22Rv1 (cell line): Measurements from ENCODE around the gene USP54.

Source experiments
- H3K27ac ChIP-seq: fragments of 450-650 bp; 2 replicates; pipeline ENCODE4 v1.5.1; 2017
- ZFX ChIP-seq: fragments of 450-650 bp; IDR thresholded peaks from 2 replicates; pipeline ENCODE4 v1.6.1; 2017; ENCODE audit warnings: antibody characterized with exemption, borderline replicate concordance
- TF ChIP-seq, protein P1 (sequence below): fragments of 450-650 bp; IDR thresholded peaks from 2 replicates; pipeline ENCODE4 v1.5.1; 2017; ENCODE audit warnings: mild to moderate bottlenecking

Gene USP54

DNA sequence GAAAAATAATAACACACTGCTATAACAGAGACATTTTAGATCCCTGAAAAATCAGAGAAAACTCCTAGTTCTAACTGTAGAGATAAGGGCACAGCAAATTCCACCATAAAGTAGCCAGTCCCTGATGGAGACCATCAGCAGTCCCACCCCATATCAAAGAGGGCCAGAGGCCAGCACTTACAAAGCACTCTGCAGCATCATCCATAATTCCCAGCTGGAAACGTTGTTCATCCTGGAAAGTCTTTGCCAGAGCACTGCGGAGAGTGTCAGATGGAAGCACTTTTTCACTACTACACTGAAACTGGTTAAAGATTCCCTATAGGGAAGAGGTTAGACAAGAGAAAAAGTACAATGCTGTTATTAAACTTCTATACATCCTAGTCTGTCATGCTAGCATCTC, 45.8 kb downstream of the USP54 start:
- H3K27ac ChIP-seq: 0 out of 2 replicates have a peak overlapping the region, but pooled peaks have one; percentile 14
- no peak for TF ChIP-seq ZFX
- TF ChIP-seq, protein P1, sequence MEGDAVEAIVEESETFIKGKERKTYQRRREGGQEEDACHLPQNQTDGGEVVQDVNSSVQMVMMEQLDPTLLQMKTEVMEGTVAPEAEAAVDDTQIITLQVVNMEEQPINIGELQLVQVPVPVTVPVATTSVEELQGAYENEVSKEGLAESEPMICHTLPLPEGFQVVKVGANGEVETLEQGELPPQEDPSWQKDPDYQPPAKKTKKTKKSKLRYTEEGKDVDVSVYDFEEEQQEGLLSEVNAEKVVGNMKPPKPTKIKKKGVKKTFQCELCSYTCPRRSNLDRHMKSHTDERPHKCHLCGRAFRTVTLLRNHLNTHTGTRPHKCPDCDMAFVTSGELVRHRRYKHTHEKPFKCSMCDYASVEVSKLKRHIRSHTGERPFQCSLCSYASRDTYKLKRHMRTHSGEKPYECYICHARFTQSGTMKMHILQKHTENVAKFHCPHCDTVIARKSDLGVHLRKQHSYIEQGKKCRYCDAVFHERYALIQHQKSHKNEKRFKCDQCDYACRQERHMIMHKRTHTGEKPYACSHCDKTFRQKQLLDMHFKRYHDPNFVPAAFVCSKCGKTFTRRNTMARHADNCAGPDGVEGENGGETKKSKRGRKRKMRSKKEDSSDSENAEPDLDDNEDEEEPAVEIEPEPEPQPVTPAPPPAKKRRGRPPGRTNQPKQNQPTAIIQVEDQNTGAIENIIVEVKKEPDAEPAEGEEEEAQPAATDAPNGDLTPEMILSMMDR: no peak

DNA sequence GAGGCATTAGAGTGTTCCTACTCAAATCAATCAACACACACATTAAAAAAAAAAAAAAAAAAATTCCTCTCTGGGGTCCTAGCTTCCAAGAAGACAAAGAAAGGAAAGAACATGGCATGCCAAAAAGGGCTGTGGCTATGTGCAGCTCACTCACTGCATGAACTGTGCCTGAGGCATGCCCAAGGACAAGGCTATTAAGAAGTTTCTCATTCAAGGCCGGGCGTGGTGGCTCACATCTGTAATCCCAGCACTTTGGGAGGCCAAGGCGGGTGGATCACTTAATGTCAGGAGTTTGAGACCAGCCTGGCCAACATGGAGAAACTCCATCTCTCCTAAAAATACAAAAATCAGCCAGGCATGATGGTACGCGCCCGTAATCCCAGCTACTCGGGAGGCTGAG, 53.4 kb downstream of the USP54 start:
- H3K27ac ChIP-seq: peak overlapping the region; percentile 58
- no peak for TF ChIP-seq ZFX
- TF ChIP-seq, protein P1: no peak

DNA sequence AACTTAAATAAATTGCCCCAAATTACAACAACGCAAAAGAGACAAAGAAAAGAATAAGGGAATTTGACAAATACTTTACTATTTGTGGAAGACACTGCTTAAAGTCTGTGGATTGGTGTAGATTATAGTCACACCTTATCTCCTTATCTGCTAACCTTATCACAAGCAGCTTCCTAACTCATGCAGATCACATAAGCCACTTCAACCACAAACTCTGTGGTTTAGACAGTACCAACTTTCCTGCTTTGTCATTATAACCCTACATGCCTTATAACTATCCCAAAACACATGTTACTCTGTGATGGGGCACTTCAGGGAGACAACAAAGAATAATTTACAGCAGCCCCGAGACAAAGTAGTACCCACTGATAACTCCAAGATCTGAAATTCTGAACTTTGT, 53.9 kb downstream of the USP54 start:
- TF ChIP-seq, protein P1: no peak
- no peak for TF ChIP-seq ZFX

DNA sequence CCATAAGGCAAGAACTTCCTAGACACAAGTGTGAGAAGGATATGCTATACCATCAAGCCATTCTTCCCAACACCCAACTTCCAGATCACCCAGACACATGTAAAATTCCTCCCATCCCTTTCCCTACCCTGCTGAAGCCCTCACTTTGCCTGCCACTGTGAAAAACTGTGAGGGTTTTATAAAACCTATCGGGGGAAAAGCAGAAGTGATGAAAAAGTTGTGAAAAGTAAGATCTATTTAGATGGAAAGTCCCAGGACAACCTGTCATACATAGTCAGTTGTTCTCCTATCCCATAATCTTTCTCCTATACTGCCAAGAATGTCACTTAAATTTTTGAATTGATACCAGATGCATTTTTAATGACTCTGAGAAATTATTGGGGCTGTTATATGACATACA, 56.3 kb downstream of the USP54 start:
- TF ChIP-seq, protein P1: no peak
- no peak for TF ChIP-seq ZFX
- peak overlapping the region; percentile 58 for H3K27ac ChIP-seq

More for the DNA sequence above, 53.9 kb downstream of the USP54 start:
- peak overlapping the region; percentile 58 for H3K27ac ChIP-seq

DNA sequence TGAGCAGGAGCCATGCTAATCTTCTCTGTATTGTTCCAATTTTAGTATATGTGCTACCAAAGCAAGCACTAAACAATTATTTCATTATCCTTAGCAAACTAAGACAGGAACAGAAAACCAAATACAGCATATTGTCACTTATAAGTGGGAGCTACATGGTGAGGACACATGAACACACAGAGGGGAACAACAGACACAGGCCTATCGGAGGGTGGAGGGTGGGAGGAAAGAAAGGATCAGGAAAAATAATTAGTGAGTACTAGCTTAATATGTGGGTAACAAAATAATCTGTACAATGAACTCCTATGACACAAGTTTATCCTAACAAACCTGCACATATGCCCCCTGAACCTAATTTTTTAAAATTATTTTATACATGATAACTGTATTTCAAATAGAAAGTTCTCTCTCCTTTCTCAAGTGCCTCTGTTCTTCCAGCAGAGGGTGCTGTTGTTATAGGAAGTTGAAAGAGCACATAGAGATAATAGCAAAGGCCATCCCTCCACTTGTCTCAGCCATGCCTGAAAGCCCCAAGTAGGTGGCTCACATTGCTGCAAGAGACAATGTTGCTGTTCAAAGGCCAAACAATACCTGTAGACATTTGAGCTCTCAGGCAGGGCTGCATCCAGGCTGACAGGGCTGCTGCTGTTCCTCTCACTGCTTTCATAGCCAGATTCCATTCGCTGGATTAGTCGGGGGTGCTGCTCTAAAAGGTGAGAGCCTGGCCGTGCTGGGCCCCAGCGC, 61.9 kb downstream of the USP54 start:
- peak overlapping the region; percentile 58 for H3K27ac ChIP-seq
- TF ChIP-seq, protein P1: peak; percentile 79
- TF ChIP-seq ZFX: no peak

DNA sequence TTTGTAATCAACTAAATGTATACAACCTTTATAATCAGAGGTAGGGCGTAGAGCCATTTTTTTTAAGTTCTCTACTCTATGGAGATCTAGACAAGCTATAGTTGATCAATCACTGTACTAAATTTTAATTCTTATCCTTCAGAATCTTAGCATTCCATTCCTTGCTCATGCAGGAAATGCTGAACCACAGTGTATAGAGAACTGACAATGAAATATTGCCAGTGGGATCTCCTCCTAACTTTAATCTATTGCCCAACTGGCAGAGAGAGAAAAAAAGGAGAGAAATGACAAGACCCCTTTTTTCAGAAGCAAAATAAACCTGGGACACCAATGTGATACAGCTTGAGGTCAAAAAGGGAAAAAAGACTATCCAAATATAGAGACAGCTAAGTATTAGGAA, 68.9 kb downstream of the USP54 start:
- no peak for TF ChIP-seq ZFX
- TF ChIP-seq, protein P1: no peak
- H3K27ac ChIP-seq: peak overlapping the region; percentile 14; the same call in 1 of the 2 replicates

DNA sequence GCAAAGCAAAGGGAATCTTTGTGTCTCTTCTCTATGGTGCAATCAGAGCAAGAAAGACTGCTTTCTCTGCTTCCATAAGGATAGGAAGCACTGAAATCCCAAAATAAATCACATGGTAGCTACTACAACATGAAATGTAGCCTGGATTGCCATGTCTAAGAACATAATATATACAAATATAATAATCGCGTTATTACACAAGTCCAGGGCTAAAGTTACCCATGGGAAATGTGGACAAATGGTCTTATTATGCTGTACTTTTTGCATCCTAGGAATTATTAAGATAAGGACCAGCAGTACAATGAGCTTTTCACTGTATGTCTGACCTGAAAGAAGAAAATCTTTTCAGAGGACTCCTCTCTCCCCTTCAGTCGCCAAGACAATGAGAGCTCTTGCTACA, 71.8 kb downstream of the USP54 start:
- 0 out of 2 replicates have a peak overlapping the region, but pooled peaks have one; percentile 8 for H3K27ac ChIP-seq
- TF ChIP-seq ZFX: no peak
- TF ChIP-seq, protein P1: no peak
